Loucy (cell line): ENCODE results near the gene COL4A3.

Experiments used
- H2AFZ ChIP-seq: fragments of 200-600 bp; sonication (generic); 2 replicates; pipeline ENCODE4 v1.6.0; 2016; ENCODE audit warnings: antibody characterized with exemption, mild to moderate bottlenecking, low read length, moderate library complexity
- H3F3A ChIP-seq: fragments of 200-600 bp; 2 replicates; pipeline ENCODE4 v1.6.0; 2016; ENCODE audit warnings: antibody characterized with exemption, low read depth, mild to moderate bottlenecking
- H3K27me3 ChIP-seq: fragments of 200-600 bp; sonication (generic); 2 replicates; pipeline ENCODE4 v1.6.1; 2014; ENCODE audit warnings: low read length, mild to moderate bottlenecking; ENCODE audit not compliant: insufficient read depth, poor library complexity, severe bottlenecking
- H3K36me3 ChIP-seq: fragments of 200-600 bp; sonication (generic); 2 replicates; pipeline ENCODE4 v1.6.1; 2016; ENCODE audit warnings: low read length; ENCODE audit not compliant: insufficient read depth
- H3K4me1 ChIP-seq: fragments of 200-600 bp; sonication (generic); 2 replicates; pipeline ENCODE4 v1.5.1; 2014; ENCODE audit warnings: low read length, mild to moderate bottlenecking; ENCODE audit not compliant: insufficient read depth, poor library complexity, severe bottlenecking
- H3K4me2 ChIP-seq: fragments of 200-600 bp; sonication (generic); 2 replicates; pipeline ENCODE4 v1.6.0; 2014; ENCODE audit warnings: antibody characterized with exemption, low read length, low read depth, mild to moderate bottlenecking; ENCODE audit not compliant: poor library complexity, severe bottlenecking
- H3K4me3 ChIP-seq: fragments of 200-600 bp; sonication (generic); 2 replicates; pipeline ENCODE4 v1.5.1; 2014; ENCODE audit warnings: low read length, mild to moderate bottlenecking, mixed read lengths; ENCODE audit not compliant: poor library complexity, severe bottlenecking
- H3K79me2 ChIP-seq: fragments of 200-600 bp; sonication (generic); 2 replicates; pipeline ENCODE4 v1.6.1; 2014; ENCODE audit warnings: low read length; ENCODE audit not compliant: insufficient read depth
- H3K9ac ChIP-seq: fragments of 200-600 bp; sonication (generic); 2 replicates; pipeline ENCODE4 v1.6.0; 2014; ENCODE audit warnings: mild to moderate bottlenecking, low read depth, low read length, moderate library complexity; ENCODE audit not compliant: poor library complexity, severe bottlenecking
- H3K9me2 ChIP-seq: fragments of 200-600 bp; sonication (generic); replicated peaks from 2 replicates; pipeline ENCODE4 v1.6.1; 2016; ENCODE audit warnings: low read depth, low read length, mixed read lengths
- H3K9me3 ChIP-seq: fragments of 200-600 bp; sonication (generic); 2 replicates; pipeline ENCODE4 v1.6.1; 2014; ENCODE audit warnings: mild to moderate bottlenecking, antibody characterized with exemption, low read length, low read depth; ENCODE audit not compliant: insufficient read depth
- H4K20me1 ChIP-seq: fragments of 200-600 bp; sonication (generic); 2 replicates; pipeline ENCODE4 v1.6.0; 2014; ENCODE audit warnings: antibody characterized with exemption, low read length, mild to moderate bottlenecking; ENCODE audit not compliant: insufficient read depth, poor library complexity, severe bottlenecking
- EZH2phosphoT487 ChIP-seq: fragments of 200-600 bp; IDR thresholded peaks from 2 replicates; pipeline ENCODE4 v1.6.1; 2018; ENCODE audit warnings: antibody characterized with exemption, mild to moderate bottlenecking, moderate library complexity, borderline replicate concordance
- TF ChIP-seq, protein P1 (sequence below): fragments of 200-600 bp; sonication (generic); conservative IDR thresholded peaks from 2 replicates; pipeline ENCODE4 v1.5.1; 2014; ENCODE audit warnings: mild to moderate bottlenecking, antibody characterized with exemption, low read length

COL4A3 gene

DNA sequence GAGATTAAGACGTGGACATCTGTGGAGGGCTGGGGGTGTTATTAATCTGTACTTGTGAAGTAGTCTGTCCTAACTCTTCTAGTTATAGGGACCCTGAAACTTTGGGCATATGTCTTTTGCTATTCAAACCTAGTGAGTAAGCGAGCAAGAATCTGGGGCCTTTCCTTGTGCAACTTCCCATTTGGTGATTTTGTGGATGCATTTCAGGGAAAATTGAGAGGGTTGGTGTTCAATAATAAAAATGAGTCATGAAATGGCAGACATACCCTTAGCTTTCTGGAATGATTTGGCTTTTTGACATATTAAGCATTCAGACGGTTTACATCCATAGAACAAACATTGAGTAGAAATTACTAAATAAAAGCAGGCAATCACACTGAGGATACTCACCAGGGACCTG lies 17.4 kb upstream of the COL4A3 start:
- no peaks in the 10 kb centered on the region for H3K79me2 ChIP-seq
- H3K4me1 ChIP-seq: no peaks in the 10 kb centered on the region
- no peak overlapping the region for H3K4me3 ChIP-seq
- H3K9me2 ChIP-seq: no peaks in the 10 kb centered on the region
- H3K4me2 ChIP-seq: no peak overlapping the region
- no peaks in the 10 kb centered on the region for H3K36me3 ChIP-seq
- H3F3A ChIP-seq: no peaks in the 10 kb centered on the region
- H3K27me3 ChIP-seq: no peaks in the 10 kb centered on the region
- no peaks in the 10 kb centered on the region for H4K20me1 ChIP-seq
- TF ChIP-seq, protein P1, sequence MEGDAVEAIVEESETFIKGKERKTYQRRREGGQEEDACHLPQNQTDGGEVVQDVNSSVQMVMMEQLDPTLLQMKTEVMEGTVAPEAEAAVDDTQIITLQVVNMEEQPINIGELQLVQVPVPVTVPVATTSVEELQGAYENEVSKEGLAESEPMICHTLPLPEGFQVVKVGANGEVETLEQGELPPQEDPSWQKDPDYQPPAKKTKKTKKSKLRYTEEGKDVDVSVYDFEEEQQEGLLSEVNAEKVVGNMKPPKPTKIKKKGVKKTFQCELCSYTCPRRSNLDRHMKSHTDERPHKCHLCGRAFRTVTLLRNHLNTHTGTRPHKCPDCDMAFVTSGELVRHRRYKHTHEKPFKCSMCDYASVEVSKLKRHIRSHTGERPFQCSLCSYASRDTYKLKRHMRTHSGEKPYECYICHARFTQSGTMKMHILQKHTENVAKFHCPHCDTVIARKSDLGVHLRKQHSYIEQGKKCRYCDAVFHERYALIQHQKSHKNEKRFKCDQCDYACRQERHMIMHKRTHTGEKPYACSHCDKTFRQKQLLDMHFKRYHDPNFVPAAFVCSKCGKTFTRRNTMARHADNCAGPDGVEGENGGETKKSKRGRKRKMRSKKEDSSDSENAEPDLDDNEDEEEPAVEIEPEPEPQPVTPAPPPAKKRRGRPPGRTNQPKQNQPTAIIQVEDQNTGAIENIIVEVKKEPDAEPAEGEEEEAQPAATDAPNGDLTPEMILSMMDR: no peak
- no peak for TF ChIP-seq EZH2phosphoT487
- no peak overlapping the region for H3K9ac ChIP-seq
- H2AFZ ChIP-seq: no peak overlapping the region
- peaks cover 3% of the 10 kb centered on the region; the same call in 1 of the 2 replicates for H3K9me3 ChIP-seq

DNA sequence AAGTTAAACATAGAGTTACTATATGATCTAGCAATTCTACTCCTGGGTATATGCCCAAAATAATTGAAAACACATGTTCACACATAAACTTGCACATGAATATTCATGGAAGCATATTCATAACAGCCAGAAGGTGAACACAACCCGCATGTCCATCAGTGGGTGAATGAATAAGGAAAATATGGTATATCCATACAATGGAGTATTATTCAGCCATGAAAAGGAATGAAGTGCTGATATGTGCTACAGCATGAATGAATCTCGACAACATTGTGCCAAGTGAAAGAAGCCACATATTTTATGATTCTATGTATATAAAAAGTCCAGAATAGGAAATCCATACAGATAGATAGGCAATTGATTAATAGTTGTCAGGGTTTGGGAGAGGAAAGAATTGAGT lies 16.3 kb upstream of the COL4A3 start:
- Histone ChIP-seq H3K4me1 (no peaks in the 10 kb centered on the region), H3K79me2 (no peaks in the 10 kb centered on the region), H3K9me3 (peaks cover 3% of the 10 kb centered on the region; the same call in 1 of the 2 replicates), H3F3A (no peaks in the 10 kb centered on the region), H4K20me1 (no peaks in the 10 kb centered on the region), H3K4me2 (no peak overlapping the region), H2AFZ (no peak overlapping the region), H3K27me3 (no peaks in the 10 kb centered on the region), H3K36me3 (no peaks in the 10 kb centered on the region), H3K9me2 (no peaks in the 10 kb centered on the region), H3K9ac (no peak overlapping the region), H3K4me3 (no peak overlapping the region)
- TF ChIP-seq, protein P1: no peak
- TF ChIP-seq EZH2phosphoT487: no peak

DNA sequence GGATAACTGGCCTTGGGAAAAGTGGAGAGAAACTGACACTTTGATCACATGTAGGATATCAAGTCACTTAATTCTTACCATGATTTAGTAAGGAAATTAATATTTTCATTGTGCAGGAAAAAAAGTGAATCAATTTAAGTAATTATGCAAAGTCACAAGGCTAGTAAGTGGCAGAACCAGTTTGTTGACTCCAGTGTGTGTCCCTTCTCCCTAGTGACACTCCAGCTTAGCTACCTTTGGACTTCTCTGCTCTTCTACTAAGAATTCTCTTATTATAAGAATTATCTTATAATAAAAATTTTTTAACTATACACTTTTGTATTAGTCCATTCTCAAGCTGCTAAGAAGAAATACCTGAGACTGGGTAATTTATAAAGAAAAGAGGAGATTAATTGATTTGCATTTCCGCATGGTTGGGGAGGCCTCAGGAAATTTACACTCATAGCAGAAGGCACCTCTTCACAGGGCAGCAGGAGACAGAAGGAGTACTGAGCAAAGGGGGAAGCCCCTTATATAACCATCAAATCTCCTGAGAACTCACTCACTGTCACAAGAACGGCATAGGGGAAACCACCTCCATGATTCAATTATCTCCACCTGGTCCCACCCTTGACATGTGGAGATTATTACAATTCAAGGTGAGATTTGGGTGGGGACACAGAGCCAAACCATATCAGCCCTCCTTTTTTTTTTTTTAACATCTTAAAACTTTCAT lies 14.0 kb upstream of the COL4A3 start:
- no peaks in the 10 kb centered on the region for H3K79me2 ChIP-seq
- H3F3A ChIP-seq: no peaks in the 10 kb centered on the region
- no peaks in the 10 kb centered on the region for H3K4me1 ChIP-seq
- no peaks in the 10 kb centered on the region for H3K36me3 ChIP-seq
- no peak overlapping the region for H3K9ac ChIP-seq
- H4K20me1 ChIP-seq: no peaks in the 10 kb centered on the region
- H3K9me3 ChIP-seq: peaks cover 3% of the 10 kb centered on the region; the same call in 1 of the 2 replicates
- TF ChIP-seq, protein P1: no peak
- TF ChIP-seq EZH2phosphoT487: no peak
- H2AFZ ChIP-seq: no peak overlapping the region
- no peak overlapping the region for H3K4me2 ChIP-seq
- H3K9me2 ChIP-seq: no peaks in the 10 kb centered on the region
- H3K4me3 ChIP-seq: no peak overlapping the region
- H3K27me3 ChIP-seq: no peaks in the 10 kb centered on the region
